NB4 (cell line): ENCODE measurements around the gene RHBDD1.

Experiments
- POLR2A ChIP-seq: IDR thresholded peaks from 2 replicates; pipeline ENCODE4 v1.6.1; 2011; ENCODE audit warnings: mild to moderate bottlenecking; ENCODE audit not compliant: insufficient read length; ENCODE audit errors: extremely low read depth
- TF ChIP-seq, protein P1 (sequence below): IDR thresholded peaks from one replicate; pipeline ENCODE4 v1.5.1; 2012; ENCODE audit warnings: low read depth, low read length

DNA sequence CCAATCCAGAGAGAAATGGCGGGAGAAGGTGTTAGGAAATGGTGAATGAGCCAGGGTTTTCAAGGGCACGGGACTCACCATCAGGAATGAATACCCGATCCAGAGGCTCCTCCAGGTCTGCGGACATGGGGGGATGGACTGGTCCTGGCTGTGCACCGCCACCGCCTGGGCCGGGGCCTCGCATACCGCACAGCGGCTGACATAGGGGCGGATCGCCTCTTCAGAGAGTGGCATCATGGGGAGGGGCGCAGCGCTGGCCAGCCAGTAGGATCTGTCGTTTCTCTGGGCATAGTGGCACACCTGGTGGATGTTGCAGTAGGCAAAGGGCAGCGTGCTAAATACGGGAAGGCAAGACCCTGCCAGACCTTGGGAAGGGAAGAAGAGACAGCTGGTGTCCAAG, 172.1 kb downstream of the RHBDD1 start:
- TF ChIP-seq, protein P1, sequence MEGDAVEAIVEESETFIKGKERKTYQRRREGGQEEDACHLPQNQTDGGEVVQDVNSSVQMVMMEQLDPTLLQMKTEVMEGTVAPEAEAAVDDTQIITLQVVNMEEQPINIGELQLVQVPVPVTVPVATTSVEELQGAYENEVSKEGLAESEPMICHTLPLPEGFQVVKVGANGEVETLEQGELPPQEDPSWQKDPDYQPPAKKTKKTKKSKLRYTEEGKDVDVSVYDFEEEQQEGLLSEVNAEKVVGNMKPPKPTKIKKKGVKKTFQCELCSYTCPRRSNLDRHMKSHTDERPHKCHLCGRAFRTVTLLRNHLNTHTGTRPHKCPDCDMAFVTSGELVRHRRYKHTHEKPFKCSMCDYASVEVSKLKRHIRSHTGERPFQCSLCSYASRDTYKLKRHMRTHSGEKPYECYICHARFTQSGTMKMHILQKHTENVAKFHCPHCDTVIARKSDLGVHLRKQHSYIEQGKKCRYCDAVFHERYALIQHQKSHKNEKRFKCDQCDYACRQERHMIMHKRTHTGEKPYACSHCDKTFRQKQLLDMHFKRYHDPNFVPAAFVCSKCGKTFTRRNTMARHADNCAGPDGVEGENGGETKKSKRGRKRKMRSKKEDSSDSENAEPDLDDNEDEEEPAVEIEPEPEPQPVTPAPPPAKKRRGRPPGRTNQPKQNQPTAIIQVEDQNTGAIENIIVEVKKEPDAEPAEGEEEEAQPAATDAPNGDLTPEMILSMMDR, result no peak
- TF ChIP-seq POLR2A, result no peak
